PC-3 (cell line): Measurements from ENCODE around the gene TFAP2A. TPM values are rescaled to one million over a fixed set of nuclear protein-coding genes. Genes with fewer than 3 reads are reported as not detected.

Experiments used
- ATAC-seq: fragments of 200-7000 bp; cut with Tn5 transposase; 2 replicates; pipeline ENCODE4 v1.9.1; 2020; ENCODE audit warnings: mild to moderate bottlenecking, moderate library complexity
- BruUV-seq: library from RNA; stranded (reverse); fragments of 400-500 nt; replicated peaks from 2 replicates; lab custom pipeline; 2021; lab: Mats Ljungman, UMichigan
- CTCF ChIA-PET: fragments of 300-600 bp; sonication (Branson Sonifier 250); formaldehyde crosslinking; loops from one replicate; lab custom pipeline; 2022; ENCODE audit warnings: antibody characterized with exemption; lab: Charles Lee
- POLR2A ChIA-PET: fragments of 300-600 bp; sonication (Branson Sonifier 250); formaldehyde crosslinking; loops from one replicate; lab custom pipeline; 2022; ENCODE audit warnings: antibody characterized with exemption; ENCODE audit not compliant: unreplicated experiment; lab: Charles Lee
- DNase-seq: peaks from one replicate; pipeline ENCODE4 v3.0.0-alpha.2; 2015
- H2AFZ ChIP-seq: fragments of 300-600 bp; sonication (generic); 2 replicates; pipeline ENCODE4 v1.6.0; 2016; ENCODE audit warnings: antibody characterized with exemption, low read length
- H3F3A ChIP-seq: fragments of 300-600 bp; sonication (generic); one replicate; pipeline ENCODE4 v1.6.0; 2017; ENCODE audit warnings: antibody characterized with exemption, low read length, control low read depth, mild to moderate bottlenecking; ENCODE audit not compliant: unreplicated experiment
- H3K27ac ChIP-seq: fragments of 300-600 bp; sonication (generic); 2 replicates; pipeline ENCODE4 v1.5.1; 2016; ENCODE audit warnings: mild to moderate bottlenecking, low read length
- H3K27me3 ChIP-seq: fragments of 300-600 bp; sonication (generic); 2 replicates; pipeline ENCODE4 v1.6.1; 2016; ENCODE audit warnings: low read length, mixed read lengths
- H3K36me3 ChIP-seq: fragments of 300-600 bp; sonication (generic); 2 replicates; pipeline ENCODE4 v1.6.1; 2016; ENCODE audit warnings: low read depth, mixed run types, low read length, mixed read lengths
- H3K4me1 ChIP-seq: fragments of 300-600 bp; sonication (generic); 2 replicates; pipeline ENCODE4 v1.5.1; 2016; ENCODE audit warnings: low read length; ENCODE audit not compliant: insufficient read depth
- H3K4me2 ChIP-seq: fragments of 300-600 bp; sonication (generic); 2 replicates; pipeline ENCODE4 v1.6.0; 2016; ENCODE audit warnings: low read length
- H3K4me3 ChIP-seq: fragments of 300-600 bp; sonication (generic); 2 replicates; pipeline ENCODE4 v1.5.1; 2016; ENCODE audit warnings: mild to moderate bottlenecking, low read length, mixed read lengths
- H3K79me2 ChIP-seq: fragments of 300-600 bp; sonication (generic); 2 replicates; pipeline ENCODE4 v1.6.1; 2017; ENCODE audit warnings: low read length, mixed read lengths
- H3K9ac ChIP-seq: fragments of 300-600 bp; sonication (generic); 2 replicates; pipeline ENCODE4 v1.6.0; 2016; ENCODE audit warnings: mild to moderate bottlenecking, low read length
- H3K9me2 ChIP-seq: fragments of 300-600 bp; sonication (generic); replicated peaks from 2 replicates; pipeline ENCODE4 v1.6.1; 2016; ENCODE audit warnings: mixed run types, low read length, mixed read lengths
- H3K9me3 ChIP-seq: fragments of 300-600 bp; sonication (generic); 2 replicates; pipeline ENCODE4 v1.6.1; 2016; ENCODE audit warnings: low read length, mixed read lengths
- H4K20me1 ChIP-seq: fragments of 300-600 bp; sonication (generic); 2 replicates; pipeline ENCODE4 v1.6.1; 2016; ENCODE audit warnings: low read length, mixed read lengths
- EZH2 ChIP-seq: fragments of 300-600 bp; sonication (generic); IDR thresholded peaks from one replicate; pipeline ENCODE4 v1.6.1; 2017; ENCODE audit warnings: antibody characterized with exemption, mild to moderate bottlenecking, low read length; ENCODE audit not compliant: unreplicated experiment
- EZH2phosphoT487 ChIP-seq: fragments of 300-600 bp; sonication (generic); IDR thresholded peaks from 2 replicates; pipeline ENCODE4 v1.6.1; 2018; ENCODE audit warnings: mild to moderate bottlenecking, antibody characterized with exemption, low read length, borderline replicate concordance
- intact Hi-C: fragments of 100-400 bp; cut with micrococcal nuclease; formaldehyde crosslinking; loops from 2 replicates; pipeline ENCODE4 v1.9.0; 2023
- total RNA-seq: library from RNA; depleted of rRNA; stranded (reverse); fragments of >200 nt; gene quantifications from 2 replicates; pipeline ENCODE4 v1.2.3, GENCODE V29; 2014
- TF ChIP-seq, protein P1 (sequence below): fragments of 300-600 bp; sonication (generic); conservative IDR thresholded peaks from 2 replicates; pipeline ENCODE4 v1.5.1; 2017; ENCODE audit warnings: antibody characterized with exemption, low read depth, mild to moderate bottlenecking, low read length

The TFAP2A gene
- total RNA-seq, 1 experiment from 2014 or later = 29.4 TPM

DNA sequence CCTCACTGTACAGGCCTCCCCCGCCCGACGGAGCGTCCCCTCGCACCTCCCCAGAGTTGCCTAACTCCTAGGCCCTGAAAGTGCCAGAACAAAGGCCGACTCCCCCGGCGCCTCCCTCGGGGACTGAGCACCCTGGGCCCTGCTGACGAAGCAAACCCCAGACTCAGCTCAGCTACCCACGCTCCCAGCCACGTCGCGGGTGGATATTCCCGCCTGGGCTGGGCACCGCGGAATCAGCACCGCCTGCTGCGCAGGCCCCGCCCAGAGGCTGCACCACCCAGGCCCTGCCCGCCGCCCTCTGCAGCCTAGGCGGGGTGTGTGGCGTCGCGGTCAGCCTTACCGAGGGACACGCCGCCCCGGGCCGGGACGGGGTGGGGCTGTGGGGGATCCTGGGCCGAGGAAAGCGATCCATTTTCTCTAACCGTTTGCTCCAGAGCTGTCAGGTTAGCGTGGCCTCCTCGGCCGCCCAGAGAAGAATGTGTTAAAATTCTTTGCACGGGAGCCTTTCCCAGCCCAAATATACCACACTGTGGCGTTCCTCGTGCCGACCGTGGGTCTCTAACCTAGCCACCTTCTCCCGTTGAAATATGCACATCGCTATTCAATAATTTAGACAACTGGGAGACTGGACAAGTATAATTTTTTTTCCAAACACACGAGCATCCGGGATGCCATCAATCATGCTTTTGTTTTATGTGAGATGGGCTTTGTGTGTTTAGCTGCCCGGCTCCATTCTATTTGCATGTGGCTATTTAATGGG lies 31.4 kb downstream of the TFAP2A start:
- no peaks in the 10 kb centered on the region for H4K20me1 ChIP-seq
- ChIA-PET POLR2A (no interaction called here), CTCF (no interaction called here)
- H3K9me3 ChIP-seq = no peaks in the 10 kb centered on the region
- TF ChIP-seq EZH2 (no peak), EZH2phosphoT487 (no peak)
- TF ChIP-seq, protein P1, sequence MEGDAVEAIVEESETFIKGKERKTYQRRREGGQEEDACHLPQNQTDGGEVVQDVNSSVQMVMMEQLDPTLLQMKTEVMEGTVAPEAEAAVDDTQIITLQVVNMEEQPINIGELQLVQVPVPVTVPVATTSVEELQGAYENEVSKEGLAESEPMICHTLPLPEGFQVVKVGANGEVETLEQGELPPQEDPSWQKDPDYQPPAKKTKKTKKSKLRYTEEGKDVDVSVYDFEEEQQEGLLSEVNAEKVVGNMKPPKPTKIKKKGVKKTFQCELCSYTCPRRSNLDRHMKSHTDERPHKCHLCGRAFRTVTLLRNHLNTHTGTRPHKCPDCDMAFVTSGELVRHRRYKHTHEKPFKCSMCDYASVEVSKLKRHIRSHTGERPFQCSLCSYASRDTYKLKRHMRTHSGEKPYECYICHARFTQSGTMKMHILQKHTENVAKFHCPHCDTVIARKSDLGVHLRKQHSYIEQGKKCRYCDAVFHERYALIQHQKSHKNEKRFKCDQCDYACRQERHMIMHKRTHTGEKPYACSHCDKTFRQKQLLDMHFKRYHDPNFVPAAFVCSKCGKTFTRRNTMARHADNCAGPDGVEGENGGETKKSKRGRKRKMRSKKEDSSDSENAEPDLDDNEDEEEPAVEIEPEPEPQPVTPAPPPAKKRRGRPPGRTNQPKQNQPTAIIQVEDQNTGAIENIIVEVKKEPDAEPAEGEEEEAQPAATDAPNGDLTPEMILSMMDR = no peak
- H3K4me2 ChIP-seq = peak overlapping the region; percentile 78
- no peaks in the 10 kb centered on the region for H3K9me2 ChIP-seq
- TSS peak; percentile 82 for BruUV-seq
- peak; percentile 57 for DNase-seq
- H2AFZ ChIP-seq = peak overlapping the region; percentile 89
- H3K9ac ChIP-seq = peak overlapping the region; percentile 65
- peak; percentile 99 for ATAC-seq
- H3K4me3 ChIP-seq = peak overlapping the region; percentile 66
- H3F3A ChIP-seq = no peaks in the 10 kb centered on the region
- H3K79me2 ChIP-seq = no peaks in the 10 kb centered on the region
- H3K36me3 ChIP-seq = no peaks in the 10 kb centered on the region
- intact Hi-C loops = no loop called here
- no peaks in the 10 kb centered on the region for H3K27me3 ChIP-seq
- H3K27ac ChIP-seq = 0 out of 2 replicates have a peak overlapping the region, but pooled peaks have one; percentile 6
- peaks cover 8% of the 10 kb centered on the region for H3K4me1 ChIP-seq

DNA sequence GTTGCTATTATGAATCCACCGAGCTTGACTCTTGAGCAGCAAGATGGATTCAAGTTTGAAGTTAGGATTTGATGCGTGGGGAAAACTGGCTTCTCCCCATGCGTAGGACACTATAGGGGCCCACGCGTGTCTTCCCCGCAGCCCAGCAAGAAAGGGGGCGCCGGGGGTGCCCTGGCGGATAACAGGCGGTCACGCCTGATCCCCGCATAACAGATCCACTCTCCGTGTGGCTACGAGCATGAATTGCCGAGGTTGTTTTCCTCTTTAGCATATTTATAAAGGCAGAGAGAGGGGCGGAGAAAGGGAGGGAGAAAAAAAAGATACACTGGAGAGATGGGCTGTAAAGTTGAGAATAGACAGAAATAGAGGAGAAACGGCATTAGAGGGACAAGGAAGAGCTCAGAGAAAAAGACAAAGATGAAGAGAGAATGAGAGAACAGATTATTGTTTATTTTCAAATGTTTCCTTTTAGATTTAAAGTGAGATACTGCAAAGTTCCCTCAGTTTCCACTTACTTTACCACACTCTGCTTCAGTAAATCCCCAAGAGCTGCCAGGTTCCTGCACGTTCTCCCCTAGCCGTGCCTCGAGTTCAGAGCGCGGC lies 32.0 kb downstream of the TFAP2A start:
- H3K9me3 ChIP-seq = no peaks in the 10 kb centered on the region
- H3K9ac ChIP-seq = peak overlapping the region; percentile 65
- intact Hi-C loops = no loop called here
- no peaks in the 10 kb centered on the region for H3K79me2 ChIP-seq
- H3K4me2 ChIP-seq = peak overlapping the region; percentile 78
- peak overlapping the region; percentile 89 for H2AFZ ChIP-seq
- H3K27ac ChIP-seq = no peak overlapping the region
- ATAC-seq = no peak
- H3F3A ChIP-seq = no peaks in the 10 kb centered on the region
- TF ChIP-seq EZH2 = no peak
- TF ChIP-seq, protein P1 = no peak
- no peak for TF ChIP-seq EZH2phosphoT487
- H3K4me1 ChIP-seq = peaks cover 8% of the 10 kb centered on the region
- H3K27me3 ChIP-seq = no peaks in the 10 kb centered on the region
- no peaks in the 10 kb centered on the region for H4K20me1 ChIP-seq
- CTCF ChIA-PET = no interaction called here
- TSS peak; percentile 57 for BruUV-seq
- peak overlapping the region; percentile 66 for H3K4me3 ChIP-seq
- H3K36me3 ChIP-seq = no peaks in the 10 kb centered on the region
- POLR2A ChIA-PET = no interaction called here
- no peaks in the 10 kb centered on the region for H3K9me2 ChIP-seq
- DNase-seq = no peak

DNA sequence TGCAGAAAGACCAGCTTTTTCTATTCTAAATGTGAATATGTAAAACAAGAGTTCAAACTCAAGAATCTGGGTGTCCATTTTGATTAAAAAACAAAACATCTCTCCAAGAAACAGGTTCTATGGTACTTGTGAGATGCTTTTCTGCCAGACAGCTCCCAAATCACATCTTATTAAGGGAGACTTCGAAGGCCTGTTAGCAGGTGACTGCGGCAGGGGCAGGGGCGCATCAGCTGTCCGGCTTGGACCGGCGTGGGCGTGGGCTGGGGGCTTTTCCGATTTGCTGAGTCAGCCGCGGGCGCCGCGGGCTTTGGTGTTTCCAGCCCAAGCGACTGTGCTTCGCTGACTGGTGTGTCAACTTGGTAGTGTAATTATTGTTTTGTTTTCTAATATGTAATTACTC lies 32.6 kb downstream of the TFAP2A start:
- no peaks in the 10 kb centered on the region for H3K27me3 ChIP-seq
- H3K9me3 ChIP-seq = no peaks in the 10 kb centered on the region
- no peak overlapping the region for H3K4me2 ChIP-seq
- ATAC-seq (no peak), DNase-seq (no peak)
- H3K27ac ChIP-seq = no peak overlapping the region
- peaks cover 8% of the 10 kb centered on the region for H3K4me1 ChIP-seq
- H2AFZ ChIP-seq = no peak overlapping the region
- no peak overlapping the region for H3K4me3 ChIP-seq
- ChIA-PET CTCF (no interaction called here), POLR2A (no interaction called here)
- H3F3A ChIP-seq = no peaks in the 10 kb centered on the region
- no peaks in the 10 kb centered on the region for H3K9me2 ChIP-seq
- H3K9ac ChIP-seq = no peak overlapping the region
- BruUV-seq = no TSS peak
- H3K36me3 ChIP-seq = no peaks in the 10 kb centered on the region
- no peaks in the 10 kb centered on the region for H4K20me1 ChIP-seq
- intact Hi-C loops = no loop called here
- H3K79me2 ChIP-seq = no peaks in the 10 kb centered on the region
- TF ChIP-seq EZH2 (no peak), EZH2phosphoT487 (no peak)
- TF ChIP-seq, protein P1 = no peak
